BLaER1 (cell line): Measurements from ENCODE around the gene PABPN1L.
A peak's percentile ranks its signal among the peaks of the same experiment; 100 is the strongest.
"Not testable (repeated sequence)": the region's sequence is repeated elsewhere in the genome, so short reads cannot be mapped to it uniquely, and the experiment has no call there.

Experiments
- H3K27ac ChIP-seq: shearing (Covaris generic); formaldehyde crosslinking; 2 replicates; pipeline ENCODE4 v1.8.1; 2022
- H3K27me3 ChIP-seq: shearing (Covaris generic); formaldehyde crosslinking; 2 replicates; pipeline ENCODE4 v1.8.1; 2022
- H3K36me3 ChIP-seq: shearing (Covaris generic); formaldehyde crosslinking; 2 replicates; pipeline ENCODE4 v1.8.1; 2022
- H3K4me1 ChIP-seq: shearing (Covaris generic); formaldehyde crosslinking; 2 replicates; pipeline ENCODE4 v1.8.1; 2022
- H3K4me2 ChIP-seq: shearing (Covaris generic); formaldehyde crosslinking; 2 replicates; pipeline ENCODE4 v1.8.1; 2022
- H3K4me3 ChIP-seq: shearing (Covaris generic); formaldehyde crosslinking; 2 replicates; pipeline ENCODE4 v1.8.1; 2022
- H3K9ac ChIP-seq: shearing (Covaris generic); formaldehyde crosslinking; 2 replicates; pipeline ENCODE4 v1.8.1; 2022
- H3K9me3 ChIP-seq: shearing (Covaris generic); formaldehyde crosslinking; 2 replicates; pipeline ENCODE4 v1.8.1; 2022
- H4K20me1 ChIP-seq: shearing (Covaris generic); formaldehyde crosslinking; 2 replicates; pipeline ENCODE4 v1.8.1; 2022
- Cebpa-rat ChIP-seq: shearing (Covaris generic); IDR thresholded peaks from 2 replicates; pipeline ENCODE4 v1.8.1; 2022

PABPN1L gene

DNA sequence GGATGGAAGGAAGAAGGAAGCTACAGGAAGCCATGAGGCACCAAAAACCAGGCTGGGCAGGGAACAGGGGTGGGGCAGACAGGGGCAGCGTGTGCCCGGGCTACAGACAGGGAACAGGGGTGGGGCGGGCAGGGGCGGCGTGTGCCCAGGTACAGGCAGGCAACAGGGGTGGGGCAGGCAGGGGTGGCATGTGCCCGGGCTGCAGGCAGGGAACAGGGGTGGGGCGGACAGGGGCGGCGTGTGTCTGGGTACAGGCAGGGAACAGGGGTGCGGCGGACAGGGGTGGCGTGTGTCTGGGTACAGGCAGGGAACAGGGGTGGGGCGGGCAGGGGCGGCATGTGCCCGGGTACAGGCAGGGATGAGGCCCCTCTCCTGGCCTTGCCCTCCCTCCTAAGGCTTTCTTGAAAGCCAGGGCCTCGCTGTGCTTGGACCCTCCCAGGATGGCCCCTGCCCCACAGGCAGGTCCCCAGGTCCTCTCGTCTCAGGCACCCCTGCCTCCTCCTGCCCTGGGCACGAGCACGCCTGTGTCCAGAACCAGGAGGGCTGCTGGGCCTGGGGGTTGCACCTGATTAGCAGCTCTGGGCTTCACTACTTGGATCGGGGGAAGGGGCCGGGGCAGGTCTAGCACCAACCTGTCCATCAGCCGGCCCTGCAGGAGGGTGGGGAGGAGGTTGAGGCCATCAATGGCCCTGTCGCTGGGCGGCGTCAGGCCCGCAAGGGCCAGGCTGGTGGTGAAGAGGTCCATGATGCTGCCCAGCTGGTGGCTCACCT is 40.2 kb downstream of the PABPN1L start:
- no peak for TF ChIP-seq Cebpa-rat

DNA sequence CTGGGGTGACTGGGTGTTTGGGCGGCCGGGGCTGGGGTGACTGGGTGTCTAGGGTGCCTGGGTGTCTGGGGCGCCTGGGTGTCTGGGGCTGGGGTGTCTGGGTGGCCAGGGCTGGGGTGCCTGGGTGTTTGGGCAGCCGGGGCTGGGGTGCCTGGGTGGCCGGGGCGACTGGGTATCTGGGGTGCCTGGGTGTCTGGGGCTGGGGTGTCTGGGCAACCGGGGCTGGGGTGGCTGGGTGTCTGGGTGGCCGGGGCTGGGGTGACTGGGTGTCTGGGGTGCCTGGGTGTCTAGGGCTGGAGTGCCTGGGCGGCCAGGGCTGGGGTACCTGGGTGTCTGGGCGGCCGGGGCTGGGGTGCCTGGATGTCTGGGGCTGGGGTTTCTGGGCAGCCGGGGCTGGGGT is 41.3 kb downstream of the PABPN1L start:
- H3K4me1 ChIP-seq = peaks cover 19% of the 10 kb centered on the region
- H3K9ac ChIP-seq = no peak overlapping the region
- no peak overlapping the region for H3K4me3 ChIP-seq
- H3K36me3 ChIP-seq = peaks cover 88% of the 10 kb centered on the region
- TF ChIP-seq Cebpa-rat = no peak
- H3K4me2 ChIP-seq = no peak overlapping the region
- no peaks in the 10 kb centered on the region for H3K9me3 ChIP-seq
- peaks cover 8% of the 10 kb centered on the region for H4K20me1 ChIP-seq
- no peaks in the 10 kb centered on the region for H3K27me3 ChIP-seq
- no peak overlapping the region for H3K27ac ChIP-seq

More for the DNA sequence above, 40.2 kb downstream of the PABPN1L start:
- no peaks in the 10 kb centered on the region for H3K27me3 ChIP-seq
- H4K20me1 ChIP-seq = peaks cover 6% of the 10 kb centered on the region
- no peak overlapping the region for H3K9ac ChIP-seq
- no peaks in the 10 kb centered on the region for H3K9me3 ChIP-seq
- H3K4me2 ChIP-seq = no peak overlapping the region
- H3K4me3 ChIP-seq = no peak overlapping the region
- H3K36me3 ChIP-seq = peaks cover 85% of the 10 kb centered on the region
- H3K4me1 ChIP-seq = peaks cover 8% of the 10 kb centered on the region
- H3K27ac ChIP-seq = no peak overlapping the region

- no peak overlapping the region for H3K27ac ChIP-seq
- H3K36me3 ChIP-seq = peaks cover 87% of the 10 kb centered on the region
- H3K9ac ChIP-seq = no peak overlapping the region
- no peak for TF ChIP-seq Cebpa-rat
- no peaks in the 10 kb centered on the region for H3K9me3 ChIP-seq
- no peak overlapping the region for H3K4me3 ChIP-seq
- H3K4me1 ChIP-seq = peaks cover 19% of the 10 kb centered on the region
- H3K4me2 ChIP-seq = no peak overlapping the region
- peaks cover 8% of the 10 kb centered on the region for H4K20me1 ChIP-seq
- H3K27me3 ChIP-seq = no peaks in the 10 kb centered on the region
These were observed 42.0 kb downstream of the PABPN1L start for GRCh38 chr16:88824256-88825077.

DNA sequence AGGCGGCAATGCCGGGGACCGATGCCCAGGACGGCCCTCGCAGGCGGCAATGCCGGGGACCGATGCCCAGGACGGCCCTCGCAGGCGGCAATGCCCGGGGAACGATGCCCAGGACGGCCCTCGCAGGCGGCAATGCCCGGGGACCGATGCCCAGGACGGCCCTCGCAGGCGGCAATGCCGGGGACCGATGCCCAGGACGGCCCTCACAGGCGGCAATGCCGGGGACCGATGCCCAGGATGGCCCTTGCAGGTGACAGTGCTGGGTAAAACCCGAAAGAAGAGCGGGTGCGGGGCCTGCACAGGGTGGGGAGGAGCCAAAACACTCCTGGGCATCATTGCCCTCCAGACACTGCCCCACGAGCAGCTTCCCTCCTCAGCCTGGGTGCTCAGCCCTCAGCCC is 42.8 kb downstream of the PABPN1L start:
- not testable (repeated sequence) for H4K20me1 ChIP-seq, H3K4me2 ChIP-seq, H3K9ac ChIP-seq, H3K9me3 ChIP-seq, H3K4me3 ChIP-seq, H3K27ac ChIP-seq, H3K27me3 ChIP-seq
- Histone ChIP-seq H3K36me3 (peaks cover 80% of the 10 kb centered on the region), H3K4me1 (peaks cover 19% of the 10 kb centered on the region)

DNA sequence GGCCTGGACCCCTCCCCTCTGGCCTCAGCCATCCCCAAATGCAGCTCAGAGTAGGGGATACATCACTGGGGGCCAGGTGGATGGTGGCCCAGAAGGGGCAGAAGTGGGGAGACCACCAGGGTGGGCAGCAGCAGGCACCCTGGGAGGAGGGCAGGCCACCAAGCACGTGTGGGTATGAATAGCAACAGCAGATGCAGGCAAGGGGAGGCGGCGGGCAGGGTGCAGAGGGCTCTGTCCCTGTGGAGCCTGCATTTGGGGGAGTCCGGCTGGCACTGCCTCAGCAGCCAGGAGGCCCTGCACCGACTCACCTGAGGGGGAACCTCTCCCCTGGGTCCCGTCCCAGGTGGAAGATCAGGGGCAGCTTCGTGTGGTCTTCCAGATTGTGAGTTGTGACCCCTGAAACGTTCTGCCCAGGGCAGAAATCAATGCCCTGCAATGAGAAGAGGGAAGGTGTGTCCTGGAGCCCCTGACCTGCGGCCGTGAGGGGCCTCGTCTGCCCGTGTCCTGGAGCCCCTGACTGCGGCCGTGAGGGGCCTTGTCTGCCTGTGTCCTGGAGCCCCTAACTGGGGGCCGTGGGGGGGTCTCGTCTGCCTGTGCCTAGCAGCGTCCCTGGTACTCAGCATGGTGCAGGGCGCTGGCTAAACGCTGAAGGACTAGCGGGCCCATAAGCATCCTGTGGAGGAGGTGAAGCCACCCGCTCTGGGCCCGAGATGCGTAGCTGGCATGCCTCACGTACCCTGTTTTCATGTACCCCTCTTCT is 44.0 kb downstream of the PABPN1L start:
- Histone ChIP-seq H3K27me3 (no peaks in the 10 kb centered on the region), H3K4me3 (no peak overlapping the region), H3K36me3 (peaks cover 79% of the 10 kb centered on the region), H3K27ac (no peak overlapping the region), H4K20me1 (peaks cover 8% of the 10 kb centered on the region; the same call in 1 of the 2 replicates), H3K4me1 (peaks cover 19% of the 10 kb centered on the region), H3K9me3 (no peaks in the 10 kb centered on the region), H3K4me2 (no peak overlapping the region), H3K9ac (no peak overlapping the region)
- no peak for TF ChIP-seq Cebpa-rat

DNA sequence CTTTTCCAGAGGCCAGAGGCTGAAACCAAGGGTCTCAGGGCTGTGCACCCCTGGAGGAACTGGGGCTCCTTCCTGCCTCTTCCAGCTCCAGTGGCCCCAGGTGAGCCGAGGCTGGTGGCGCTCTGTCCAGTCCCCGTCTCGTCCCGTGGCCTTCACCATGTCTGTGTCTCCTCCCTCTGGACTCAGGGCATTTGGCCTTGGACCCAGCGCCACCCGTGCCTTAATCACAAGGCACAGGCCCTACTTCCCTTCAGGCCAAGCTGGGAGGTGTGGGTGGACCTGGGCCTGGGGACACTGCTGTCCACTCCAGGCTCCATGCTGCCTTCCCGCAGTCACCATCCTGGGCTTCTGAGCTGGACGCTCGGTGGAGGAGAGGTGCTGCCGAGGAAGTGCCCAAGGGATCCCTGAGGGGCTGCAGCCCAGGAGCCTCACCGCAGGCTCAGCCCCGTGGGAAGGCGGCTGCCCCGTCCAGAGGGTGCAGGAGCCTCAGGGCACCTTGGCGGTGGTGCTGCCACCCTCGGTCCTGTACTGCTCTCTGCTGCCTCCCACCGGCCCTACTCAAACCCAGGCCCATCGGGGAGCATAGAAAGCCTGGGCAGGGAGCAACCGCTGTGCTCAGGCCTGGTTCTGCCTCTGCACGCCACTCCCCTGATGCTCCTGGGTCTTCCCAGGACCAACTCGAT is 45.2 kb downstream of the PABPN1L start:
- H3K4me1 ChIP-seq = peaks cover 23% of the 10 kb centered on the region
- no peaks in the 10 kb centered on the region for H3K9me3 ChIP-seq
- TF ChIP-seq Cebpa-rat = no peak
- H3K9ac ChIP-seq = no peak overlapping the region
- H3K4me2 ChIP-seq = peak overlapping the region; percentile 5; the same call in 1 of the 2 replicates
- peaks cover 71% of the 10 kb centered on the region for H3K36me3 ChIP-seq
- no peak overlapping the region for H3K4me3 ChIP-seq
- no peaks in the 10 kb centered on the region for H3K27me3 ChIP-seq
- H3K27ac ChIP-seq = no peak overlapping the region
- H4K20me1 ChIP-seq = peaks cover 8% of the 10 kb centered on the region; the same call in 1 of the 2 replicates

DNA sequence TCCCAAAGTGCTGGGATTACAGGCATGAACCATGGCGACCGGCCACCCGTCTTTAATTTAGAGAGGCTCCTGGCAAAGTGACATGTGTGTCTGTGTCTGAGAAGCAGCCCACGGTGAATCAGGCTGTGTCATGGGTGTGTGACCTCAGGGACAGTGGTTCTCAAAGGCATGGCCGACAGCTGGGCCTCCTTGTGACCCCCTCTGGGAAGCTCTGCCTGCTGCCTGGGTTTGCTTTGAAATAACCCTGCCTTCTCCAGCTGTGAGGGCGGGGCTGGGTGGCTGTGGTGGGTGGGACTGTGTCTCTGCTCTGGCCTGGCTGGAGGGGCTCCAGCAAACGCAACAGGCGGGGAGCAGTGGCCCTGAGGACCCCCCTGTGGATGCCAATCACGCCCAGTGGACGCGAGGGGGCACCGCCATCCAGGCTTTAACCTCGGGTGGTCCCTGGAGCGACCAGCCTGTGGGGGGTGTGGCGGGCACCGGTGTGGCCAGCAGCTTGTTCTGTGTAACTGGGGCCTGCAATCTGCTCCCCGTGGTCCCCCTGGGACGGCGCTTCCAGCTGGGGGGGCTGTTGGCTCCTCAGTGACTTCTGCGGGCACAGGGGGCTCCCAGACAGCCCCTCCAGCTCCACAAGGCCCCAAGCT is 46.0 kb downstream of the PABPN1L start:
- H3K36me3 ChIP-seq = peaks cover 66% of the 10 kb centered on the region
- H3K4me2 ChIP-seq = no peak overlapping the region
- H3K9me3 ChIP-seq = no peaks in the 10 kb centered on the region
- no peak overlapping the region for H3K9ac ChIP-seq
- no peak overlapping the region for H3K4me3 ChIP-seq
- no peak for TF ChIP-seq Cebpa-rat
- peaks cover 15% of the 10 kb centered on the region; the same call in 1 of the 2 replicates for H4K20me1 ChIP-seq
- H3K4me1 ChIP-seq = peaks cover 31% of the 10 kb centered on the region
- H3K27me3 ChIP-seq = no peaks in the 10 kb centered on the region
- H3K27ac ChIP-seq = no peak overlapping the region

GRCh38 chr16:88819126-88819525 is 47.3 kb downstream of the PABPN1L start:
- no peak overlapping the region for H3K4me3 ChIP-seq
- no peak overlapping the region for H3K27ac ChIP-seq
- H3K27me3 ChIP-seq = no peaks in the 10 kb centered on the region
- H3K36me3 ChIP-seq = peaks cover 57% of the 10 kb centered on the region
- H4K20me1 ChIP-seq = peaks cover 20% of the 10 kb centered on the region; the same call in 1 of the 2 replicates
- no peak for TF ChIP-seq Cebpa-rat
- no peak overlapping the region for H3K9ac ChIP-seq
- no peaks in the 10 kb centered on the region for H3K9me3 ChIP-seq
- peaks cover 32% of the 10 kb centered on the region for H3K4me1 ChIP-seq
- no peak overlapping the region for H3K4me2 ChIP-seq

GRCh38 chr16:88818575-88818874 is 47.9 kb downstream of the PABPN1L start:
- Histone ChIP-seq H3K4me2 (no peak overlapping the region), H3K9ac (no peak overlapping the region), H3K27me3 (no peaks in the 10 kb centered on the region), H3K9me3 (no peaks in the 10 kb centered on the region), H3K4me3 (no peak overlapping the region), H3K27ac (no peak overlapping the region), H4K20me1 (peaks cover 20% of the 10 kb centered on the region; the same call in 1 of the 2 replicates), H3K4me1 (peaks cover 32% of the 10 kb centered on the region), H3K36me3 (peaks cover 51% of the 10 kb centered on the region)
- no peak for TF ChIP-seq Cebpa-rat
